Measurements from ENCODE around the gene FCRL1.

FCRL1 gene

GRCh38 chr1:157831968-157832626 is 12.2 kb upstream of the FCRL1 start:
- TF ChIP-seq CTCF (IDR thresholded peaks at IDR 0.05; ENCODE audit: low read depth, low read length, missing control alignments), result no peak
- no peak overlapping the region for H3K4me3 ChIP-seq (ENCODE audit: low read depth, low read length)
- in situ Hi-C loops (cut with HindIII; ENCODE audit: low sequenced_read_pairs), result no loop called here
- DNase-seq (ENCODE audit: low read depth), result no peak

GRCh38 chr1:157830887-157831286 is 11.0 kb upstream of the FCRL1 start:
- in situ Hi-C loops (cut with HindIII; ENCODE audit: low sequenced_read_pairs), result no loop called here
- no peak overlapping the region for H3K4me3 ChIP-seq (ENCODE audit: low read depth, low read length)
- DNase-seq (ENCODE audit: low read depth), result no peak
- no peak for TF ChIP-seq CTCF (IDR thresholded peaks at IDR 0.05; ENCODE audit: low read depth, low read length, missing control alignments)

- no peak for DNase-seq (ENCODE audit: low read depth)
- H3K4me3 ChIP-seq (ENCODE audit: low read depth, low read length), result no peak overlapping the region
- no peak for TF ChIP-seq CTCF (IDR thresholded peaks at IDR 0.05; ENCODE audit: low read depth, low read length, missing control alignments)
- in situ Hi-C loops (cut with HindIII; ENCODE audit: low sequenced_read_pairs), result no loop called here
Observed at GRCh38 chr1:157829711-157830110, 9.8 kb upstream of the FCRL1 start.

GRCh38 chr1:157829210-157829609 is 9.3 kb upstream of the FCRL1 start:
- no peak for TF ChIP-seq CTCF (IDR thresholded peaks at IDR 0.05; ENCODE audit: low read depth, low read length, missing control alignments)
- no peak for DNase-seq (ENCODE audit: low read depth)
- H3K4me3 ChIP-seq (ENCODE audit: low read depth, low read length), result no peak overlapping the region
- in situ Hi-C loops (cut with HindIII; ENCODE audit: low sequenced_read_pairs), result no loop called here

GRCh38 chr1:157820299-157820698 is 379 bp upstream of the FCRL1 start:
- in situ Hi-C loops (cut with HindIII; ENCODE audit: low sequenced_read_pairs), result no loop called here
- no peak for TF ChIP-seq CTCF (IDR thresholded peaks at IDR 0.05; ENCODE audit: low read depth, low read length, missing control alignments)

GRCh38 chr1:157819215-157819614 is 705 bp downstream of the FCRL1 start:
- no peak overlapping the region for H3K4me3 ChIP-seq (ENCODE audit: low read depth, low read length)
- DNase-seq (ENCODE audit: low read depth), result no peak
- in situ Hi-C loops (cut with HindIII; ENCODE audit: low sequenced_read_pairs), result no loop called here
- TF ChIP-seq CTCF (IDR thresholded peaks at IDR 0.05; ENCODE audit: low read depth, low read length, missing control alignments), result no peak

More at GRCh38 chr1:157820299-157820698, 379 bp upstream of the FCRL1 start:
- no peak for DNase-seq (ENCODE audit: low read depth)
- H3K4me3 ChIP-seq (ENCODE audit: low read depth, low read length), result no peak overlapping the region

Data from astrocyte of the cerebellum (primary cell).